ENCODE data around the gene SLC9A2.

- TF ChIP-seq CTCF (IDR thresholded peaks at IDR 0.05) (no peak), EZH2 (IDR thresholded peaks at IDR 0.05) (no peak), EZH2phosphoT487 (IDR thresholded peaks at IDR 0.05) (no peak)
Measured at GRCh38 chr2:102637358-102637757, 18.0 kb downstream of the SLC9A2 start.

Measured in neural progenitor cell (in vitro differentiated cells).